CD4-positive, alpha-beta T cell treated with Interleukin-4 for 1 hour (primary cell): Measurements from ENCODE around the gene TMEM184A.

Source experiments
- DNase-seq, 2 donors: peaks; one replicate each; pipeline ENCODE4 v3.0.0-alpha.2; 2020 to 2022

TMEM184A gene

DNA sequence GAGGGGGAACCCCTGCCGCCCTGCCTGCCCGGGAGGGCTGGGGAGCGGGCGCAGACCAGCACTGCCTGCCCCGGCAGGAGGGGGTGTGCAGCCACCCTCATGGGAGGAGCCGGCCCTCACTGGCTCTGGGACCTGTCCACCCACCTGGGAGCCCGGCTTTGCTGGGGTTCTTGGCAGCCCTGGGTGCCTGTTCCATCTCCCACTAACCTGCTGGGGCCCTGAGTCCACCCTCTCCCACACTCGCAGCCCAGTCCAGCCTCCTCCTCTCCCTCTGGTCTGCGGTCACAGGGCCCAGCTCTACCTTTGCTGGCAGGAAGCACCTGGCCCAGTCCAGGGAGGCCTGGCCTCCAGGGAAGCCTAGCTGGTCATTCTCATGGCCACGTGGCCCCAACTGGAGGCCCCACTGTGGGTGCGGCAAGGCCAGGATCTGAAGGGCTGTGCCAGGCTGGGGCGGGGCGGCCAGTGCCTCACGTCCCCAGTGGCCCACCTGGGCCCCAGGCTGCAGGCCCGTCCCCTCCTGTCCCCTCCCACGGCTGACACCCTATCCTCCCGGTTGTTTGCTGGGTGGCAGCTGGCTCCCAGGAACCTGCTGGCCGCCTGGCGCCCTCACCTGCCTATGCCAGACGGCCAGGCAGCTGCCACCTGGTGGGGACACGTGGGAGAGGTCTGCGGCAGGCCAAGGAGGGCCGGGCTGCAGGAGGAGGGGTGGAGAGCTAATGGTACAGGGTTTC lies at the start of gene TMEM184A:
Gene TMEM184A (minus strand): TSS at position 393 of the 731 bp plus-strand sequence. CDS start 721 bp downstream, outside the sequence.
- DNase-seq, result peak; percentile 42 to 50

DNA sequence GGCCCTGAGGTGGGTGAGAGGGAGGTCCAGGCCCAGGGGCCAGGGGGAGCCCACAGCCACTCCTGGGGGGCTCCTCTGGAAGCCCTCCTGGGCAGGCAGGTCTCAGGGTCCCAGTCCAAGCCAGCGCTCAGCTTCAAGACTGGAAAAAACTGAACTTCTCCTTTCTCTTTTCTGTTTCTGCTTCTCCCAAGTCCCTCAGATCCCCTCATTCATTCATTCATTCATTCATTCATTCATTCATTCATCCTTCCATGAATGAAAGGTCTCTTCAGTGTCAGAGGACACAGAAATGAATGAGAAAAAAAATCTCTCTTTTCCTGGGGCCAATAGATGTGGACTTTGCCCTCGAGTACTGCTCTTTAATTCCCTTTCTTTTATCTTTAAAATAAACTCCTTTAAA lies 48.4 kb upstream of the TMEM184A start:
- DNase-seq, result no peak

DNA sequence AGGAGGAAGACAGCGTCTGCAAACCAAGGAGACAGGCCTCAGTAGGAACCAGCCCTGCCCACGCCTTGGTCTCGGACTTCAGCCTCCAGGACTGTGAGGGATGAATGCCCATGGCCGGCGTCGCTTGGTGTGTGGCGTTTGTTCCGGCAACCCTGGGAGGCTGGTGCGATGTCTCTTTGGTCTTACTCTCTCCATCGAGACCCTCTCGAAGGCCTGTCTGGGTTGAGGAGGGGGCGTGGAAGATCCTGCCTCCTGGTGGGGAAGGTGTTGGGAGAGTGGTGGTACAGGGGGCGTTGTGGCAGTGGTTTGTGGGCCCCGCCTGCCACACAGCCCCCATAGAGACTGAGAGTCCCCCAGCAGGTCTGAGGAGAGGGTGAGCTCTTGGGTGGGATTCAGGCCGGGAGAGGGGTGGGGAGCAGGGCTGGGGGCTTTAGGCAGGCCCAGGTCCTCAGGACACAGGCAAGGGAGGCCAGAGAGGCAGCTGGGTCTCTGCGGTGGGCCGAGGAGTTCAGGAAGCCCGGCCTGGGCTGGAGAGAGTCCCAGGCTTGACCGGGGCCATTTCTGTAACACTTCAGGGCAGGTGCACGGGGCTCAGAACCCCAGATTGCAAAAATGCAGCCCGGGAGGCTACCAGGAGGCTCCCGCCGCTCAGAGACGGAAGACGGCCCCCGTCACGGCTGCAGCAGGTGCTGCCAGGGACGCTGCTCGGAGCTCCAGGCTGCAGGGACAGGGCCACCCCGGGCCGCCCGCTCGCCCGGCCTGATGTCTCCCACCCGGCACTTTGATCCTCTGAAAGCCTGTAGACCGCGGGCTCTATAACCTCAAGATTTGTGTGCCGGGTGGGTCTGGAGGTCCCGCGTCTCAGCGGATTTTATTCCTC lies 47.6 kb upstream of the TMEM184A start:
- DNase-seq, result no peak

DNA sequence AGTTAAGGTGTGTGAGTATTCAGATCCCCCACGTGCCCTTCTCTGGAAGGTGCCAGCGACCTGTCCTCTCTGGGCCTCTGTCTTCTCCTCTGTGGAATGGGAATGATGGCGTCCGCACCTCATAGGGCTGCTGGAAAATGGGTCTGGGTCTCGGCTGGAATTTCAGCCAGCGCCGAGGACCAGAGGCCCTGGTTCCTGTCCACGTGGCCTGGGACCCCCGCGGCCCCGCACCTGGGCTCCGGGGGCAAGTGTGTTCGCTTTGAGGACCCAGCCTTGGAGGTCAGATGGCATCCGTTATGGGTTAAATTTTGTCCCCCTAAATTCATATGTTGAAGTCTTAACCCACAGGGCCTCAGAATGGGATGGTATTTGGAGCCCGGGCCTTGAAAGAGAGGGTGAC lies 46.4 kb upstream of the TMEM184A start:
- no peak for DNase-seq

DNA sequence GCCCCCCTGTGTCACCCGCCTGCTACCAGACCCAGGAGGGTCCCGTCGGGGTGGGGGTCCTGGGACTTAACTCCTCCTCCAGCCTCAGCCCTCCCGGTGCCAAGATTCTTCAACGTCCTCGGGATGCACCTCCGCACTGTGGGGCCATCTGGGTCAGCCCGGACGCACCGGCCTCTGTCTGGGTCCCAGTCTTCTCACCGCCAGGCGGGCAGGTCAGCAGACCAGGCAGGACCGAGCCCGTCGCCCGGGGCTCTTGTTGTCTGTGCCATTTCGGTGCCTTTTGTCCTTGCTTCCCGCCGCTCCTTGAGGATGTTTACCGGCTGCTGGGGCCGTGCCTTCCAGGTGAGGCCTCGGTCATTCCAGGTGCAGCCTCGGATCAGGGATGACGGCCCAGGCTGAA lies 46.0 kb upstream of the TMEM184A start:
- DNase-seq, result no peak

DNA sequence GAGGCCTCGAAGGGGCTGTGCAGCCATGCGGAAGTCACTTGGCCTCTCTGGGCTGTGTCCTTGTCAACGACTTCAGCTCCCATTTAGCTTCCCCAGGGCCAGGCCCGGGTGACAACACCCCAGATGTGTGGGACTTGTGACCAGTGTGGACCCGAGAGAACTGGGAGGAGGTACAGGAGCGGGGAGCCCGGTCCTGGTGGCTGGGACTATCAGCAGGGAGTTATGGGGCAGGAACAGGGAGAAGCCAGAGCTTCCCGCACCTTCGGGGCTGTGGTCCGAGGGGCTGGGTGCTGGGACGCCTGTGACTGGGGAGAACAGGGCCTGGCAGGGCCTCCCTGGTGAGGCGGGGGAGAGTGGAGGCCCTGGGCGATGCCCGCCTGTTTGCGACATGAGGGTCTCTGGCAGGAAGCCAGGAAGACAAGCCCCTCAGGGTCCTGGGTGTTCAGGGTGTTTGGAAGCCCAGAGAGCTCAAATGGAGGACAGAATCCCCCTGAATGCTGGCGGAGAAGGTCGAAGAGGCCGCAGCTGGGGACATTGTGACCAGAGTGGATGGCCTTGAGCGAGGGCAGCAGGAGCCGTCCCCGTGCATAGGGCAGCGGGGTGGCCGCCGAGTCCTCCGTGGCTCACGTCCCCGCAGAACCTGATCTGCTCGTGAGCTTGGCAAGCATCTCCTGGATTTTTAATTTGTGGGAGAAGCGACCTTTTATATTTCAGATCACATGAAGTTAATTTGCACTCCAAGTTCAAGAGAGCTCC lies 43.8 kb upstream of the TMEM184A start:
- DNase-seq, result no peak

DNA sequence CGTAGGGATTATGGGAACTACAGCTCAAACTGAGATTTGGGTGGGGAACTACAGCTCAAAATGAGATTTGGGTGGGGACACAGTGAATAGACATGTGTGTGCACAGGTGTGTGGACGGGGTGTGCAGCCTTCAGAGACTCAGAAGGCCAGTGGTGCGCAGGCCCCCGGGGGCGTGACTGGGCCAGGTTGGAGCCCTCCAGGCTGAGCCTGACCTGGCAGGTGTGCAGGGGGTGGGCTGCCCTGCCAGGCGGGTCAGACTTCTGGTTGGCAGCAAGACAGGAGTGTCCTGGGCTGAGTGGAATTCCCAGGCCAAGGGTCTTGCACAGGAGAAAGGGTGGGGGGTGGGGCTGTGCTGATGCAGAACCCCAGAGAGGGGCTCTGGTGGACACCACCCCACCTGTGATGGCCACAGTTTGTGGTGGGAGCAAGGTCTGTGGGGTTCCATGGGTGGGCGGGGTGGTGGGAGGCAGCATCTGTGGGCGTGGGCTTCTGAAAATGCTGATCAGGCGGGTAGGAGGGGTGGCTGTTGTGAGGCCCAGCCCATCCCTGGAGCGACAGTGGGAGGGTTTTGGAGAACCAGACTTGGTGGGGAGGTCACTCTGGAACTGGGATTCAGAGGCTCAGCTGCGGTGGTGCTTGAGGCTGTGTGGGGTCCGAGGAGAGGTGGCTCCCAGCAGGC lies 43.1 kb upstream of the TMEM184A start:
- DNase-seq, result no peak

DNA sequence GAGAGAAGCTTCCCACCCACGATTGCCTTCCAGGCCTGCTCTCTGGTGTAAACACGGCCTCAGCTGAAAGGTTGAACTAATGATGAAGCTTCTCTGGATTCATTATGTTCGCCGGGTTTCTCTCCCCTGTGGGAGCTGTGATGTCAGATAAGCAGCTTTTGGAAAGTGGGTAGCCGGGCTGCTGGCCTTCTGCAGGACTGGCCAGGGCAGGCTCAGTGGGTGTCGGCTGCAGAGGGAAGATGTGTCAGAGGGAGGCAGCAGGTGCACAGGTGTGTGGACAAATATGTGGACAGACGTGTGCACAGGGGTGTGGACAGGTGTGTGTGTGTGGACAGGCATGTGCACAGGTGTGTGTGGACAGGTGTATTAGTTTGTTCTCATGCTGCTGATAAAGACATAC lies 42.3 kb upstream of the TMEM184A start:
- DNase-seq, result no peak

DNA sequence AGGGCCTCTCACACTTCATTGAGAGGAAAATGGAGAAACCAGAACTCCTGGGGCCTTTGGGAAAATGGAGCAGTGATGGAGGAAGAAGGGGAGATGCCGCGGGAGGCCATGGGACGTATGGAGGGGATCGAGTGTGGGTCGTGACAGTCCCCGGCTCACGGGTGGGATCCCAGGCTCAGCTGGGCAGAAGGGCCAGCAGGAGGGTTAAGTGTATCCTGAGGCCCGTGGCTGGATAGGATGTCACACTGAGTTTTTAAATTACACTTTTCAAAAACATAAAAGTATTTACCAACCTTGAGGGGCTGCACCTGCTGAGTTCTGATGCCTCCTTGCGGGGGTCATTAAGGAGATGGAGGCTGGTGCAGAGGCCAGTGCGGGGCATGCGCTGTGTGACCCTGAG lies 41.8 kb upstream of the TMEM184A start:
- DNase-seq, result no peak

DNA sequence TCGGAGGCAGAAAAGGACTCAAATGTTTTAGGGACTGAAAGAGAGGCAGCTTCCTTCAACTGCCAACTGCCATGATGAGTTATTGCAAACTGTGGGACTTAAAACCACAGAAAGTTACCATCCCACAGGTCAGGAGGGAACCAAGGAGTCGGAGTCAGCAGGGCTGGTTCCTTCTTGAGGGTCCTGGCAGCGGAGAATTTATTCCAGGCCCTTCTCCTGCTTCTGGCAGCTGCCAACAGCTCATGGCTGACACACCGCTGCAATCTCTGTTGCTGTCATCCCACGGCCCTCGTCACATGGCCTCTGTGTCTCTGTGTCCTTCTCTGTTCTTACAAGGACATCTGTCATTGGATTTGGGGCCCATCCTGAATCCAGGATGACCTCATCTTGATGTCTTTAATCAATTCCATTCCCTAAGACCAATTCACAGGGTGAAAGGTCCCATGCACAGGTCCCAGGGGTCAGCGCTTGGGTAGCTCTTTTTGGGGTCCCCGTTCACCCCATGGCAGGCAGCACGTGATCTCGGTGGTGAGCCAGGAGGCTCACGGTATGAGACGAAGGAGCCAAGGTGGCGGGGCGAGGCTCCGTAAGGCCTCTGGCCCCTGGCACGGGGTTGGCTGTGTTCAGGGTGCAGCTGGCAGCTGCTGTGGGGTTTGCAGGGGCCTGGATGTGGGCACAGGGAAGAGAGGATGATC lies 41.2 kb upstream of the TMEM184A start:
- DNase-seq, result no peak

DNA sequence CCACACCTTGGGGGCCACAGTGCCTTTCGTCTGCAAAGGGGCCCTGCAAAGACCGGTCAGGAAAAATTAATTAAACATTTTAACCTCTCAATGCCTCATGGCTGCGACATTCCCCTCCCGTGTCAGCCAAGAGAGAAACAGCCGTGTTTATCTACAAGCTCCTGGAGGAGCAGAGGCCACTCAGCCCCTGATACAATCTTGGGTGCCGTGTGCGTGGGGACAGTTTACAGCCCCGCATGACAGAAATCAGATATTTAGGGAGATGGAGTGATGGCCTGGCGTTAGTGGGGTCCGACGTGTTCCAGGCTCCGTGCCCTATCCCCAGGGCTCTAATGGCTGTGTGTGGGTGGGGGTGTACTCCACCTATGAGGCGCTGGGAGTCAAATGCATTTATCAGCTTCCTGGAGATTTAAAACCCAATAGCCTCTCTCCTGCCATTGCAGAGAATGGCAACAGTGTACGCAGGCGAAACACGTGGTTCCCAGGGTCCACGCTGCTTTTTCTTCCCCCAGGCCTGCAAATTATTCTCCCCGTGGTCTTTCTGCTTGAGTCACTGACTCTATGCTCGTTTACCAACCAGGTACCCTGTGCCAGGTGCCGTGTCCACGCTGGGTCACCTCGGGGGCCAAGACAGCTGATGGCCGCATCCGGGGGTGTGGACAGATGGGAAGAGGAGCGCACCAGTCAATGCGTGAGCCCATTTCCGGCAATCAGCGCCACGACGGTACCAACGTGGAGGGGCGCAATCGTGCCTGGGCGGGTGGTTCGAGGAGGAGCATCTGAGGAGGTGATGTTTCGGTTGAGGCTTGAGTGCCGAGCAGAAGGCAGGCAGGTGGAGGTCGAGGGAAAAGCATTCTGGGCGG lies 40.4 kb upstream of the TMEM184A start:
- no peak for DNase-seq

DNA sequence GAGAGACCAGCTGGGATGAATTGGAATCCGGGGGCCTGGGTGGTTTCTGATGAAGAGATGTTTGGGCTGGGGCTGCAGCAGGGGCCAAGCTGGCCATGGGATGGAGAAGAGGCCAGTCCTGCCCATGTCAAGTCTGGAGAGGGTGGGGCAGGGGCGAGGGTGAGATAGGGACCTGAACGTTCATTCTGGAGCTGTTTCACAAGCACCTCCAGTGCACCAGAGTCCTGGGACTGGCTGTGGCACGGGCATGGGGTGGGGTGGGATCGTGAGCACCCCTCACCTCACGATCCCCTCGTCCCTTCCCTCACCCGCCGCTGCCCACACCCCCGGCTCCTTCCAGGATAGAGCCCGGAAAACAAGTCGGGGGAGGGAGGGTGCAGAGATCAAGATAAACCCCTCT lies 39.6 kb upstream of the TMEM184A start:
- no peak for DNase-seq

DNA sequence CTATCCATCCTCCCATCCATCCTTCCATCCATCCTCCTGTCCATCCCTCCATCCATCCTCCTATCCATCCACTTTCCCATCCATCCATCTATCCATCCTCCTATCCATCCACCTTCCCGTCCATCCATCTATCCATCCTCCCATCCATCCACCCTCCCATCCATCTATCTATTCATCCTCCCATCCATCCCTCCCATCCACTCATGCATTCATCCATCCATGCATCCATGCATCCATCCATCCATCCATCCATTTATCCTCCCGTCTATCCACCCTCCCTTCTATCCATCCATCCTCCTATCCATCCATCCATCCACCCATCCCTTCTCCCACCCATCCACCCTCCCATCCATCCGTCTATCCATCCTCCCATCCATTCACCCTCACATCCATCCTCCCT lies 39.0 kb upstream of the TMEM184A start:
- no peak for DNase-seq

DNA sequence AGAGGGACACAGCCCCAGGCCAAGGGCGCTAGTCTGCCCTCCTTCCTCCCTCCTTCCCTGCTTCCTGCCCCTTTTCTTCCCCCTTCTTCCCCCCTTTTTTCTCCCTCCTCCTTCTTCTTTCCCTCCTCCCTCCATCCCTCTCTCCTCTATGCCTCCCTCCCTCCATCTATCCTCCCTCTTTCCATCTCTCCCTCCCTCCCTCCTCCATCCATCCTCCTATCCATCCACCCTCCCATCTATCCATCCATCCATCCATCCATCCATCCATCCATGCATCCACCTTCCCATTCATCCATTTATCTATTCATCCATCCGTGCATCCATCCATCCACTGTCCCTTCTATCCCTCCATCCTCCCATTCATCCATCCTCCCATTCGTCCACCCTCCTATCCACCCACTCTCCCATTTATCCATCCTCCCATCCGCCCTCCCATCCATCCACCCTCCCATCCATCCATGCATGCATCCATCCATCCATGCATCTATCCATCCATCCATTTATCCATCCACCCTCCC lies 38.0 kb upstream of the TMEM184A start:
- DNase-seq, result no peak

DNA sequence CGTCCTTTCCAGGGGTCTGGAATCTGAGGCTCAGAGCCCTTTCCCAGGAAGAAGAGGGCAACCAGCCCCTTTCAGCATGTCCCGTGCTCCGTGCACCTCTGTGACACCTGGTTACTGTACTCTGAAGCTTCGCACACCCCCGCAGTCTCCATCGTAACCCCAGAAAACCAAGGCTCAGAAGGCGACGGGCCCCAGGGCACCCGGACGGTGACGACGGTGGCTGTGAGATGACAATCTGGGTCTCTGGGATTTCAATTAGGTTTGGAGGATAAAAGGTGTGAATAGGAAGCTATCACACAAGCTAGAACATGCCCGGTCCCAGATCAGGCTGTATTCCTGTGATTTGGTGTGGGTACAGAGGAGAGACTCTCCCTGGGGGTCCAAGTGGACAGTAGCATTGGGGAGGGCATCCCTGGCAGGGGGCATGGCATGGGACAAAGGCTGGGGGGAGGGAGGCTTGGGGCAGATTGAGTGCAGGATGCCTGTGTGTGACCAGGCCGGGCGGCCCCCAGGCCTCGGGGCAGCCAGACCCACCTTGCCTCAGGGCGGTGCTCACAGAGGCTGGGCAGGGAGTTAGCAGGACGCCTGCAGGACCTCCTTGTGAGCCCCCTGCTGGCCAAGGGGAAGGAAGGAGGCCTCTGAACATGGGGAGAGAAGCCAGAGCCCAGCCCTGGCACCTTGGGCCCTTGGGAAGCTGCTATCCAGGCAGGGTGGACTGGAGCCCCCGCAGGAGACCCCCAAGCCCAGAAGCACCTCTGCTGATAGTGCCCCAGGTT lies 37.3 kb upstream of the TMEM184A start:
- DNase-seq, result no peak

DNA sequence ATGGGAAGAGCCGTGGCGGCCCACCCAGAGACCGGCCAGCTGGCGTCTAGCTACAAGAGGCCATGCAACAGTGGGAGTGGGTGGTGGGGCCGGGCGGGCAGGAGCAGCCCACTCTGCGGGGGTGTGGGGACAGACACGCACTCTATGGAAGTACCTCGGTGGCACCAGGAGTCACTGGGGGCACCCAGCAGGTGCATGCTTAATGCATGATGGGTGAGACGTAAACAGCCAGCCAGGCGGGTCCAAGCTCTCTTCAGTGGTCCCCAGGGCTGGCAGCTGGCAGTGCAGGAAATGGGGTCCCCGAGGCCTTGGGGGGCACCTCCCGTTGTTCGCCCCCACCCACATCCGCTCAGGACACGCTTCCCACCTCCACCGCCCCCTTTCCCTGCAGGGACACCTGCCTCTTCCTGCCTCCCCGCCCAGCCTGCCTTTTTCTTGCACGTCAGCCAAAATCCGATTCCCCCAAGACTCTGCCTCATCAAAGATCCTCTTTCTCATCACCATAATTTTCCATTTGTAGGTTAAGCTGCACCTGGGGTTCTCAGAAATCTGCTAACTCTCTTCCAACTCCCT lies 36.4 kb upstream of the TMEM184A start:
- DNase-seq, result no peak

DNA sequence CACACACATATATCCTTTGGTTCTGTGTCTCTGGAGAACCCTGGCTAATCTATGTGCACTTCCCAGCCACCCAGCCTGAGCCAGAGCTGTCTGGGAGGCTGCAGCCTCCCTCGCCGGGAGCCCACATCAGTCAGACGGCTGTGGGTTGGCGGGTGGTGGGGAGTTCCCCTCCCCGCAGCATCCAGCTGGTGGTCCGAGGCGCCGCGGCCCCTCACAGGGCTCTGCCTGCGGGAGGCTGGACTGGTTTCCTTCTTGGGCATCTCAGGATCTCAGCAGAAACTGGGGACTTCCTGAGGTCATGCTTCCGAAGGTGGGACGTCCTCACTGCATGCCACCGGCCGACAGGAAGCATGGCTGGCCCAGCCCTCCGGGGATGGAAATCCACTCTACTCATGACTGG lies 35.9 kb upstream of the TMEM184A start:
- DNase-seq, result peak in 1 of 2 donors; percentile 5

DNA sequence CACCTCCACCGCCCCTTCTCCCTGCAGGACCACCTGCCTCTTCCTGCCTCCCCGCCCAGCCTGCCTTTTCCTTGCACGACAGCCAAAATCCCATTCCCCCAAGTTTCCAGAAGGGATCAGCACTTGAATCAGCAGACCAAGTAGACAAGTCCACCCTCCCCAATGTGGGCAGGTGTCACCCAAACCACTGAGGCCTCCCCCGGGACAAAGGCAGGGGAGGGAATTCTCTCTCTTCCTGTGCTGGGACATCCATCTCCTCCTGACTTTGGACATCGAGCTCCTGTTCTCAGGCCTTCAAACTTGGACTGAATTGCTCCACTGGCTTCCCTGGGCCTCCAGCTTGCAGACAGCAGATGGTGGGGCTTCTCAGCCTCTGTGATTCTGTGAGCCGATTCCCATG lies 35.4 kb upstream of the TMEM184A start:
- no peak for DNase-seq

DNA sequence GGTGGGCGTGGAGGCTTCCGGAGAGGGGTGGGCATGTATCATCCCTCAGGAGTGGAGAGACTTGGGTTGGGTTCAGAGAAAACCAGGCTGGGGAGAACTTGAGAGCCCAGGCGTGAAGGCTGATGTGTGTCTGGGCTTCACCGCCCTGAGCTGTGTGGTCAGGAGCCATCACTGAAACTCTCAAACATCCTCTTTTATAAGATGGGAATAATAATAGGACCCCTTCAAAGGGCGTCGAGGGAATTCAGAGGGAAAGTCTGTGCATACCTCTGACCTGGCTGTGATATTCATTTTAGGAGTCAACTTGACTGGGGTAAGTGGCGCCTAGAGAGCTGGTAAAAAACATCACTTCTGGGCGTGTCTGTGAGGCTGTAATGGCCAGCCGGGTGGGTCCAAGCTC lies 34.9 kb upstream of the TMEM184A start:
- DNase-seq, result no peak

DNA sequence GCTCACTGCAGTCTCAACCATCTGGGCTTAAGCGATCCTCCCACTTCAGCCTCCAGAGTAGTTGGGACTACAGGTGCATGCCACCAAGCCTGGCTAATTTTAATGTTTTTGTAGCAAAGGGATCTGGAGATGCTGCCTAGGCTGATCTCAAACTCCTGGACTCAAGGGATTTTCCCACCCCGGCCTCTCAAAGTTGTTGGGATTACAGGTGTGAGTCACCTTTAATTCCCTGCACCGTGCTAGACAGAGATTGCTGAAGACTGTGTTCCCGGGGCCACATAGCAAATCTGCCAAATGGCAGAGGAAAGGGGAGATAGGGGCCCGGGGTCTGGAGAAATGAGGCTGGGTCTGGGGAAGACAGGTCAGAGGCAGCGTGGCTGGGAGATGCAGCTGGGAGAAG lies 34.5 kb upstream of the TMEM184A start:
- DNase-seq, result no peak
